GM19468 (cell line): ENCODE data around the gene SLC29A3.

Experiments used
- ATAC-seq: cut with Tn5 transposase; IDR thresholded peaks from one replicate; pipeline ENCODE4 v1.9.1; 2021; ENCODE audit warnings: mild to moderate bottlenecking, moderate library complexity, moderate number of reproducible peaks; ENCODE audit not compliant: unreplicated experiment; ENCODE audit errors: extremely low read depth

Gene SLC29A3

GRCh38 chr10:71399946-71400345 lies 80.9 kb downstream of the SLC29A3 start:
- ATAC-seq = no peak

- ATAC-seq = no peak
These were observed 82.0 kb downstream of the SLC29A3 start for GRCh38 chr10:71401056-71401455.

GRCh38 chr10:71402005-71402404 lies 82.9 kb downstream of the SLC29A3 start:
- ATAC-seq = no peak

- ATAC-seq = no peak
These were observed 85.6 kb downstream of the SLC29A3 start for GRCh38 chr10:71404503-71405295.

GRCh38 chr10:71406878-71407277 lies 87.8 kb downstream of the SLC29A3 start:
- ATAC-seq = no peak

- no peak for ATAC-seq
These were observed 89.6 kb downstream of the SLC29A3 start for GRCh38 chr10:71408436-71409225.

- ATAC-seq = no peak
These were observed 90.6 kb downstream of the SLC29A3 start for GRCh38 chr10:71409516-71410104.
